ENCODE data around the gene PPP4R3A.

PPP4R3A gene

GRCh38 chr14:91416744-91417119 is 93.4 kb downstream of the PPP4R3A start:
- no peak for DNase-seq (ENCODE audit: extremely low read depth, low read depth)
- H3K4me3 ChIP-seq (replicated peaks; ENCODE audit: low read depth, low read length), result peak overlapping the region; percentile 46
- TF ChIP-seq CTCF (IDR thresholded peaks at IDR 0.05; ENCODE audit: low read depth, low read length, missing control alignments), result no peak

- no peak for DNase-seq (ENCODE audit: extremely low read depth, low read depth)
- H3K4me3 ChIP-seq (replicated peaks; ENCODE audit: low read depth, low read length), result peak overlapping the region; percentile 46
- TF ChIP-seq CTCF (IDR thresholded peaks at IDR 0.05; ENCODE audit: low read depth, low read length, missing control alignments), result no peak
Measured at GRCh38 chr14:91415794-91416743, 94.0 kb downstream of the PPP4R3A start.

GRCh38 chr14:91414475-91414833 is 95.7 kb downstream of the PPP4R3A start:
- no peak for DNase-seq (ENCODE audit: extremely low read depth, low read depth)
- H3K4me3 ChIP-seq (replicated peaks; ENCODE audit: low read depth, low read length), result no peak overlapping the region
- TF ChIP-seq CTCF (IDR thresholded peaks at IDR 0.05; ENCODE audit: low read depth, low read length, missing control alignments), result no peak

GRCh38 chr14:91413547-91414474 is 96.3 kb downstream of the PPP4R3A start:
- no peak for TF ChIP-seq CTCF (IDR thresholded peaks at IDR 0.05; ENCODE audit: low read depth, low read length, missing control alignments)
- DNase-seq (ENCODE audit: extremely low read depth, low read depth), result no peak
- no peak overlapping the region for H3K4me3 ChIP-seq (replicated peaks; ENCODE audit: low read depth, low read length)

- TF ChIP-seq CTCF (IDR thresholded peaks at IDR 0.05; ENCODE audit: low read depth, low read length, missing control alignments), result no peak
- DNase-seq (ENCODE audit: extremely low read depth, low read depth), result no peak
- H3K4me3 ChIP-seq (replicated peaks; ENCODE audit: low read depth, low read length), result no peak overlapping the region
Measured at GRCh38 chr14:91412939-91413338, 97.2 kb downstream of the PPP4R3A start.

- no peak overlapping the region for H3K4me3 ChIP-seq (replicated peaks; ENCODE audit: low read depth, low read length)
- no peak for TF ChIP-seq CTCF (IDR thresholded peaks at IDR 0.05; ENCODE audit: low read depth, low read length, missing control alignments)
- DNase-seq (ENCODE audit: extremely low read depth, low read depth), result no peak
Measured at GRCh38 chr14:91410771-91411536, 99.2 kb downstream of the PPP4R3A start.

Data from HFF-Myc (cell line).